H4 (cell line): ENCODE results near the gene DNAJC11. TPM values are rescaled to one million over a fixed set of nuclear protein-coding genes. Genes with fewer than 3 reads are reported as not detected.

Experiments
- DNase-seq: peaks from one replicate; pipeline ENCODE4 v3.0.0-alpha.2; 2015; ENCODE audit warnings: low spot score
- total RNA-seq: library from RNA; depleted of rRNA; stranded (reverse); fragments of >200 nt; shearing (Covaris generic); gene quantifications from 2 replicates; pipeline ENCODE4 v1.2.3, GENCODE V29; 2014; rRNA removed

DNAJC11 gene
- total RNA-seq, 1 experiment from 2014 or later, result 36.5 TPM

DNA sequence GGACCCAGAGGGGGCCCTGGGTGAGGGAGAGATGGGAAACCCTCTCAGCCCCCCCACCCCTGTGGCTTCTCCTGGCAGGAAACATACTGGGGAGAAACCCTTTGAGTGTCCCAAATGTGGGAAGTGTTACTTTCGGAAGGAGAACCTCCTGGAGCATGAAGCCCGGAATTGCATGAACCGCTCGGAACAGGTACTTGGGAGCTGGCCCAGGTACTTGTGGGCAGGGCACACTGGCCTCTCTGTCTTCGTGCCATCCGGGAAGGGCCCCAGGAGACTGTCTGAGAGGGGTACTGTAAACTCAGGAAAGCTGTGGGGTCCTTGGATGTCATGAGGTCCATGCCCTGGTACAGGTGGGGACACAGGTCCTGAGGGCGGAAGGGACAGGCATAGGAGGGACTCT is 115.8 kb downstream of the DNAJC11 start:
- DNase-seq, result no peak

DNA sequence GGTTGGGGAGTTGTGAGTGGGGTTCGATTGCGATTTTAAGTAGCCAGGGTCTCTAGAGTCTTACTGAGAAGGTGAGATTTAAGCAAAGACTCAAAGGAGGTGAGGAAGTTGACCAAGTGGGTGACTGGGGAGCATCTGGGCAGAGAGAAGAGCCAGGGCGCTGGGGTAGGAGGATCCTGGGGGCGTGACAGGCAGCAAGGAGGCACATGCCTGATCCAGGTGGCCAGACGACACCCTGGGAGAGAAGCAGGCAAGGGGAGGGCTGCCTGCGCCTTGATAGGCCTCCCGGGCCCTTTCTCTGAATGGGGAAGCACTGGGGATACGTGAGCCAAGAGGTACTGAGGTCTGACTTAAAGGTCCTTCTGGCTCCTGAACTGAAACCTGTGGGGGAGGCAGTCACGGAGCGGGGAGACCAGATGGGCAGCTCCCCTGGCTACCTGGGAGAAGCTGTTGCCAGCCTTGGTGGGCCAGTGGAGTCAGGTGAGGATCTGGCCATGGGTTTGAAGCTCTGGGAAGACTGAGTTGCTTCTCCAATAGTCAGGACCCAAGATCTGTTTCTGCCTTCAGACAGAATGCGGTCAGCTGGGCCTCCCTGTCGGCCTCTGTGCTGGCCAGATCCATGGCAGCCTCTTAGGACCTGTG is 116.4 kb downstream of the DNAJC11 start:
- DNase-seq, result no peak

Other genes starting within 250 kb of the DNAJC11 start
- gene TNFRSF25, start 235.6 kb downstream of the DNAJC11 start, total RNA-seq, result 0.10 and 0.81 TPM in 2 replicates
- 1.3 and 1.6 TPM in 2 replicates for gene PLEKHG5, start 210.1 kb downstream of the DNAJC11 start, total RNA-seq
- 12.0 and 14.9 TPM in 2 replicates for gene NOL9, start 147.3 kb downstream of the DNAJC11 start, total RNA-seq
- not detected in 2 replicates for gene TAS1R1, start 146.5 kb downstream of the DNAJC11 start, total RNA-seq
- 6.3 and 8.8 TPM in 2 replicates for gene ZBTB48, start 121.8 kb downstream of the DNAJC11 start, total RNA-seq
- gene KLHL21, start 98.9 kb downstream of the DNAJC11 start, total RNA-seq, result 8.4 and 11.4 TPM in 2 replicates
- 7.6 and 7.8 TPM in 2 replicates for gene PHF13, start 88.1 kb downstream of the DNAJC11 start, total RNA-seq
- gene THAP3, start 76.9 kb downstream of the DNAJC11 start, total RNA-seq, result 11.4 and 17.0 TPM in 2 replicates
- 98.2 and 110 TPM in 2 replicates for gene CAMTA1, start 83.6 kb upstream of the DNAJC11 start, total RNA-seq